HepG2 (cell line): ENCODE data around the gene DUSP16. TPM values are rescaled to one million over a fixed set of nuclear protein-coding genes. Genes with fewer than 3 reads are reported as not detected.

Experiments
- ATRX ChIP-seq: sonication (generic); formaldehyde crosslinking; IDR thresholded peaks from 2 replicates; pipeline ENCODE4 v1.4.0; 2020; ENCODE audit warnings: missing genetic modification reagents, borderline replicate concordance
- BATF2 ChIP-seq: sonication (generic); formaldehyde crosslinking; IDR thresholded peaks from 2 replicates; pipeline ENCODE4 v1.8.0; 2022; ENCODE audit warnings: mild to moderate bottlenecking, missing genetic modification reagents, moderate library complexity
- BORCS8-MEF2B ChIP-seq: sonication (generic); formaldehyde crosslinking; IDR thresholded peaks from 2 replicates; pipeline ENCODE4 v1.8.0; 2022; ENCODE audit warnings: mild to moderate bottlenecking, missing genetic modification reagents
- FUBP1 ChIP-seq: sonication (generic); formaldehyde crosslinking; IDR thresholded peaks from 2 replicates; pipeline ENCODE4 v1.5.1; 2020; ENCODE audit warnings: missing genetic modification reagents, mild to moderate bottlenecking, borderline replicate concordance
- KDM5A ChIP-seq: fragments of 200-600 bp; sonication (generic); IDR thresholded peaks from 2 replicates; pipeline ENCODE4 v1.7.0; 2018; ENCODE audit warnings: antibody characterized with exemption, mild to moderate bottlenecking, low read length, borderline replicate concordance
- MED1 ChIP-seq: sonication (generic); formaldehyde crosslinking; IDR thresholded peaks from 2 replicates; pipeline ENCODE4 v1.4.0; 2020; ENCODE audit warnings: missing genetic modification reagents
- NR2F1 ChIP-seq, 2 experiments: fragments of 450-650 bp in 1 of 2; formaldehyde crosslinking in 1 of 2; IDR thresholded peaks; 2 replicates each; pipeline versions ENCODE4 v1.5.0 to v1.6.1; 2016 to 2020; ENCODE audit warnings: mild to moderate bottlenecking in 1 of 2, missing compliant biosample characterization in 1 of 2, missing genetic modification reagents in 1 of 2, moderate library complexity in 1 of 2
- PHF20 ChIP-seq: sonication (generic); formaldehyde crosslinking; IDR thresholded peaks from 2 replicates; pipeline ENCODE4 v1.5.0; 2020; ENCODE audit warnings: mild to moderate bottlenecking, missing genetic modification reagents
- RFX1 ChIP-seq: fragments of 450-650 bp; IDR thresholded peaks from 2 replicates; pipeline ENCODE4 v1.6.1; 2017
- SALL1 ChIP-seq: sonication (generic); formaldehyde crosslinking; IDR thresholded peaks from 2 replicates; pipeline ENCODE4 v1.8.0; 2022; ENCODE audit warnings: mild to moderate bottlenecking, missing genetic modification reagents
- ZBTB39 ChIP-seq: sonication (generic); formaldehyde crosslinking; IDR thresholded peaks from 2 replicates; pipeline ENCODE4 v1.5.0; 2020; ENCODE audit warnings: missing genetic modification reagents
- ZFP36L2 ChIP-seq: sonication (generic); formaldehyde crosslinking; IDR thresholded peaks from 2 replicates; pipeline ENCODE4 v1.4.0; 2020; ENCODE audit warnings: missing genetic modification reagents
- ZFP37 ChIP-seq: sonication (generic); formaldehyde crosslinking; IDR thresholded peaks from 2 replicates; pipeline ENCODE4 v1.4.0; 2020; ENCODE audit warnings: missing genetic modification reagents, borderline replicate concordance
- ZIK1 ChIP-seq: sonication (generic); formaldehyde crosslinking; IDR thresholded peaks from 2 replicates; pipeline ENCODE4 v1.5.0; 2020; ENCODE audit warnings: mild to moderate bottlenecking, low read depth, missing genetic modification reagents, borderline replicate concordance
- ZNF160 ChIP-seq: sonication (generic); formaldehyde crosslinking; IDR thresholded peaks from 2 replicates; pipeline ENCODE4 v1.8.0; 2022; ENCODE audit warnings: mild to moderate bottlenecking, inconsistent platforms, missing genetic modification reagents
- ZNF3 ChIP-seq: IDR thresholded peaks from 2 replicates; pipeline ENCODE4 v1.7.0; 2017; ENCODE audit warnings: inconsistent platforms
- ZNF30 ChIP-seq: sonication (generic); formaldehyde crosslinking; IDR thresholded peaks from 2 replicates; pipeline ENCODE4 v1.5.0; 2020; ENCODE audit warnings: mild to moderate bottlenecking, missing genetic modification reagents
- ZNF337 ChIP-seq: sonication (generic); formaldehyde crosslinking; IDR thresholded peaks from 2 replicates; pipeline ENCODE4 v1.5.1; 2020; ENCODE audit warnings: missing genetic modification reagents, low read depth, mild to moderate bottlenecking, borderline replicate concordance
- ZNF431 ChIP-seq: sonication (generic); formaldehyde crosslinking; IDR thresholded peaks from 2 replicates; pipeline ENCODE4 v1.9.0; 2022; ENCODE audit warnings: missing genetic modification reagents, low read depth, mild to moderate bottlenecking, borderline replicate concordance
- ZNF512B ChIP-seq: sonication (generic); formaldehyde crosslinking; IDR thresholded peaks from 2 replicates; pipeline ENCODE4 v1.5.1; 2020; ENCODE audit warnings: missing genetic modification reagents, mild to moderate bottlenecking, borderline replicate concordance
- ZNF572 ChIP-seq: sonication (generic); formaldehyde crosslinking; IDR thresholded peaks from 2 replicates; pipeline ENCODE4 v1.5.1; 2020; ENCODE audit warnings: mild to moderate bottlenecking, missing genetic modification reagents
- ZNF629 ChIP-seq: sonication (generic); formaldehyde crosslinking; conservative IDR thresholded peaks from 2 replicates; pipeline ENCODE4 v1.5.0; 2020; ENCODE audit warnings: missing genetic modification reagents
- ZNF776 ChIP-seq: sonication (generic); formaldehyde crosslinking; IDR thresholded peaks from 2 replicates; pipeline ENCODE4 v1.4.0; 2020; ENCODE audit warnings: mild to moderate bottlenecking, missing genetic modification reagents
- ZNF792 ChIP-seq: IDR thresholded peaks from 2 replicates; pipeline ENCODE4 v1.6.1; 2016
- polyA plus RNA-seq, 8 experiments: library from polyadenylated mRNA; depleted of rRNA in 3 of 8; stranded (reverse) in 7 of 8; unstranded in 1 of 8; fragments of >200 nt; fragmentation: Illumina TruSeq in 4 of 8; extraction: Trizol in 4 of 8; gene quantifications; 2 replicates each; pipeline versions ENCODE4 v1.2.1 to v1.2.3, GENCODE V29; 2011 to 2016; ENCODE audit warnings: low read depth in 4 of 8, missing spikeins in 1 of 8, mixed read lengths in 1 of 8; ENCODE audit not compliant: insufficient read depth in 1 of 8
- total RNA-seq, 5 experiments: library from RNA; depleted of rRNA; stranded (reverse); fragments of >200 nt; fragmentation: Illumina TruSeq; extraction: Trizol; gene quantifications; 2 replicates each; pipeline ENCODE4 v1.2.3, GENCODE V29; 2016; ENCODE audit warnings: low read depth in 1 of 5

Gene DUSP16
- total and polyA plus RNA-seq, 2 of the 13 experiments (the other 11 are each of a cell fraction or from before 2014, with no cell fraction given), result 45.7 to 46.6 TPM

GRCh38 chr12:12486661-12487240 lies 75.9 kb downstream of the DUSP16 start (continued):
- no peak for TF ChIP-seq NR2F1 (CRISPR knock-in tag; IDR thresholded peaks at IDR 0.05)
- TF ChIP-seq ZFP36L2 (CRISPR knock-in tag), result no peak
- TF ChIP-seq FUBP1 (CRISPR knock-in tag), result no peak
- no peak for TF ChIP-seq ZNF572
- no peak for TF ChIP-seq ZNF337
- TF ChIP-seq ZNF776 (CRISPR knock-in tag), result no peak
- no peak for TF ChIP-seq PHF20 (CRISPR knock-in tag)
- no peak for TF ChIP-seq ZNF792
- no peak for TF ChIP-seq ZNF3 (CRISPR knock-in tag)
- TF ChIP-seq ATRX (CRISPR knock-in tag), result no peak
- no peak for TF ChIP-seq ZIK1 (CRISPR knock-in tag)
- no peak for TF ChIP-seq ZFP37
- no peak for TF ChIP-seq KDM5A
- no peak for TF ChIP-seq ZNF431 (CRISPR knock-in tag)
- no peak for TF ChIP-seq BORCS8-MEF2B
- TF ChIP-seq SALL1 (CRISPR knock-in tag), result peak; percentile 52; the same call in 1 of the 2 replicates
- no peak for TF ChIP-seq ZNF512B (CRISPR knock-in tag)
- no peak for TF ChIP-seq ZNF629 (CRISPR knock-in tag)
- no peak for TF ChIP-seq RFX1
- peak; percentile 58 for TF ChIP-seq MED1 (CRISPR knock-in tag)
- no peak for TF ChIP-seq ZBTB39
- TF ChIP-seq ZNF160 (CRISPR knock-in tag), result no peak
- TF ChIP-seq BATF2, result no peak
- no peak for TF ChIP-seq ZNF30 (CRISPR knock-in tag)
